Spleen (tissue), 11 donors: Measurements from ENCODE around the gene MRPS18A. TPM values are rescaled to one million over a fixed set of nuclear protein-coding genes. Genes with fewer than 3 reads are reported as not detected.

Source experiments
- DNase-seq: peaks from one replicate; pipeline ENCODE4 v3.0.0-alpha.2; 2020
- H3K27ac ChIP-seq, 8 donors: fragments of 200-600 bp; sonication (generic) in 7 of 8; 1 replicate in 4 of 8; 2 replicates in 4 of 8; pipeline versions ENCODE4 v1.5.0 to v1.8.0; 2016 to 2021; ENCODE audit warnings: inconsistent platforms in 4 of 8, mild to moderate bottlenecking in 4 of 8, moderate library complexity in 1 of 8
- H3K27me3 ChIP-seq, 7 donors: fragments of 200-600 bp; sonication (generic) in 6 of 7; replicated peaks in 1 of 7; 1 replicate in 4 of 7; 2 replicates in 3 of 7; pipeline versions ENCODE4 v1.5.0 to v1.8.0; 2016 to 2021; ENCODE audit warnings: inconsistent platforms in 3 of 7, mild to moderate bottlenecking in 1 of 7
- H3K36me3 ChIP-seq, 6 donors: fragments of 200-600 bp; sonication (generic) in 5 of 6; 1 replicate in 4 of 6; 2 replicates in 2 of 6; pipeline versions ENCODE4 v1.5.0 to v1.8.0; 2016 to 2021; ENCODE audit warnings: inconsistent platforms in 2 of 6
- H3K4me1 ChIP-seq, 6 donors: fragments of 200-600 bp; sonication (generic) in 5 of 6; 1 replicate in 3 of 6; 2 replicates in 3 of 6; pipeline versions ENCODE4 v1.5.0 to v1.8.0; 2016 to 2021; ENCODE audit warnings: inconsistent platforms in 3 of 6
- H3K4me3 ChIP-seq, 8 donors: fragments of 200-600 bp; sonication (generic) in 7 of 8; 1 replicate in 4 of 8; 2 replicates in 4 of 8; pipeline versions ENCODE4 v1.5.0 to v1.8.0; 2016 to 2021; ENCODE audit warnings: inconsistent platforms in 4 of 8, mild to moderate bottlenecking in 4 of 8, moderate library complexity in 2 of 8
- H3K9me3 ChIP-seq, 8 donors: fragments of 200-600 bp; sonication (generic) in 7 of 8; 1 replicate in 4 of 8; 2 replicates in 4 of 8; pipeline versions ENCODE4 v1.5.0 to v1.8.0; 2016 to 2021; ENCODE audit warnings: inconsistent platforms in 4 of 8
- CTCF ChIP-seq, 11 experiments: fragments of 200-600 bp in 7 of 11; fragments of 450-650 bp in 4 of 11; sonication (generic) in 4 of 11; IDR thresholded peaks in 8 of 11; conservative IDR thresholded peaks in 3 of 11; 1 replicate in 7 of 11; 2 replicates in 4 of 11; pipeline versions ENCODE4 v1.4.0 to v1.8.0; 2016 to 2021; ENCODE audit warnings: antibody characterized with exemption in 11 of 11, inconsistent platforms in 4 of 11, mild to moderate bottlenecking in 1 of 11
- POLR2A ChIP-seq, 3 donors: fragments of 450-650 bp; IDR thresholded peaks; one replicate each; pipeline ENCODE4 v1.5.1; 2017; ENCODE audit warnings: antibody characterized with exemption in 3 of 3, mild to moderate bottlenecking in 1 of 3
- POLR2AphosphoS5 ChIP-seq, 3 donors: sonication (generic); formaldehyde crosslinking; IDR thresholded peaks; one replicate each; pipeline ENCODE4 v1.5.1; 2017; ENCODE audit warnings: antibody characterized with exemption in 3 of 3
- WGBS, 5 donors: extraction: QIAGEN DNeasy Blood & Tissue Kit in 3 of 5; methylation state at CpG; one replicate each; pipeline versions ENCODE4 v1.1.5 to v1.1.7; 2013 to 2018; 5-methylcytosine and 5-hydroxymethylcytosine counted together
- intact Hi-C: fragments of 100-400 bp; cut with DNase I; formaldehyde crosslinking; loops from one replicate; pipeline ENCODE4 v1.15.0; 2023; ENCODE audit warnings: low total_unique reads
- polyA plus RNA-seq, 3 donors: library from polyadenylated mRNA; stranded (reverse); fragments of 200-250 nt; gene quantifications; one replicate each; pipeline ENCODE4 v1.2.1, GENCODE V29; 2013
- total RNA-seq, 7 donors: library from RNA; depleted of rRNA in 3 of 7; stranded (reverse); fragments of >200 nt in 3 of 7; fragmentation: NEBNext Ultra II Directional in 4 of 7; extraction: Animal tissue kit (Norgen Biotek cat#: 25700) in 4 of 7; gene quantifications; one replicate each; pipeline versions ENCODE4 v1.1.0 to v1.2.1, GENCODE V29; 2016 to 2021
- donor health status: healthy with polysubstance abuse.
- donor health status: DM: no; HTN: no; CAD: no; lungs with moderate emphysema.
- donor health status: DM: no; HTN: no; CAD: no.
- donor health status: Bipolar disorder and iron deficiency.
- donor health status: healthy.
- donor health status: DM: no; HTN: no; CAD: no.
- donor health status: DM: yes; HTN: yes; CAD: no.

Gene MRPS18A
- total and polyA plus RNA-seq, 10 donors: 28.0 to 48.6 (median 31.5) TPM

DNA sequence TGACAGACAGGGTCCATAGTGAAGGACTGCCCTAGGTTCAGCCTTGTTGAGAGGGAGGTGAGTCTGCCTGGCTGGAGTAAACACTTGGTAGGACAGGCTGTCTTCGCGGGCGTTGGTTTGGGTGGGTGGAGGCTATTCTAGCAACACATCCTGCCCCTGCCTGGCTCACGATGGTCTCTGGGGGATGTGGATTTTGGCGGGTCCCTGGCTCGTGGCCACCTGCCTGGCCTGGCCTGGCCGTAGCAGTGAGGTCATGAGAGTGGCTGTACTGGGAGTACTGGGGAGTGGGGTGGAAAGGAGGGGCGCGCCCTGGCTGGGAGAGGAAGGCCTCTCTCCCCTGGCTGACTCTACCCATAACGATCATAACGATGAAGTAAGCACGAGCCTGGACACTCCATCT is 30.2 kb upstream of the MRPS18A start:
- H3K36me3 ChIP-seq: no peaks in the 10 kb centered on the region
- intact Hi-C loops: no loop called here
- H3K27me3 ChIP-seq: peaks cover 0 to 14% (median 0%) of the 10 kb centered on the region in 7 donors
- WGBS, 5 donors: 70 to 94% (median 84%) methylated on average over 3 to 12 of the region's 12 CpGs
- no peaks in the 10 kb centered on the region for H3K9me3 ChIP-seq
- H3K4me1 ChIP-seq: peaks cover 0 to 37% (median 27%) of the 10 kb centered on the region in 6 donors
- H3K27ac ChIP-seq: peak overlapping the region in 2 of 8 donors; percentile 13 to 14
- no peak for TF ChIP-seq POLR2AphosphoS5 (IDR thresholded peaks at IDR 0.05)
- no peak for TF ChIP-seq POLR2A (IDR thresholded peaks at IDR 0.05)
- TF ChIP-seq CTCF (IDR thresholded peaks at IDR 0.05 in 8 of 11, conservative IDR thresholded peaks at IDR 0.05 in 3 of 11): no peak
- no peak overlapping the region for H3K4me3 ChIP-seq
- DNase-seq: no peak

- H3K36me3 ChIP-seq: no peaks in the 10 kb centered on the region
- intact Hi-C loops: no loop called here
- peaks cover 0 to 41% (median 27%) of the 10 kb centered on the region in 6 donors for H3K4me1 ChIP-seq
- H3K27me3 ChIP-seq: peaks cover 0 to 14% (median 0%) of the 10 kb centered on the region in 7 donors
- no peak for DNase-seq
- no peaks in the 10 kb centered on the region for H3K9me3 ChIP-seq
- H3K27ac ChIP-seq: peak overlapping the region in 3 of 8 donors; percentile 65 to 79 (median 73)
- TF ChIP-seq CTCF (IDR thresholded peaks at IDR 0.05 in 8 of 11, conservative IDR thresholded peaks at IDR 0.05 in 3 of 11): no peak
- no peak for TF ChIP-seq POLR2AphosphoS5 (IDR thresholded peaks at IDR 0.05)
- no peak for TF ChIP-seq POLR2A (IDR thresholded peaks at IDR 0.05)
- 85 to 92% (median 89%) methylated on average over 8 of the region's 8 CpGs for WGBS, 5 donors
- no peak overlapping the region for H3K4me3 ChIP-seq
These were observed 29.8 kb upstream of the MRPS18A start for GRCh38 chr6:43717389-43717788.

- no peak for DNase-seq
- 48 to 62% (median 57%) methylated on average over 7 to 9 of the region's 9 CpGs for WGBS, 5 donors
- peaks cover 0 to 41% (median 27%) of the 10 kb centered on the region in 6 donors for H3K4me1 ChIP-seq
These were observed 28.5 kb upstream of the MRPS18A start for GRCh38 chr6:43716099-43716498.

GRCh38 chr6:43715056-43715788 is 27.6 kb upstream of the MRPS18A start:
- Histone ChIP-seq H3K4me3 (peak overlapping the region in 1 of 8 donors; percentile 25), H3K36me3 (no peaks in the 10 kb centered on the region), H3K27ac (peak overlapping the region in 7 of 8 donors; percentile 24 to 79 (median 65)), H3K9me3 (no peaks in the 10 kb centered on the region), H3K4me1 (peaks cover 0 to 41% (median 27%) of the 10 kb centered on the region in 6 donors), H3K27me3 (peaks cover 0 to 12% (median 0%) of the 10 kb centered on the region in 7 donors)
- intact Hi-C loops: no loop called here
- peak; percentile 87 for DNase-seq
- WGBS, 5 donors: 61 to 71% (median 68%) methylated on average over 5 of the region's 5 CpGs
- TF ChIP-seq POLR2AphosphoS5 (IDR thresholded peaks at IDR 0.05) (no peak), POLR2A (IDR thresholded peaks at IDR 0.05) (no peak), CTCF (IDR thresholded peaks at IDR 0.05 in 8 of 11, conservative IDR thresholded peaks at IDR 0.05 in 3 of 11) (no peak)

More at GRCh38 chr6:43716099-43716498, 28.5 kb upstream of the MRPS18A start:
- Histone ChIP-seq H3K27me3 (peaks cover 0 to 14% (median 0%) of the 10 kb centered on the region in 7 donors), H3K9me3 (no peaks in the 10 kb centered on the region), H3K4me3 (no peak overlapping the region), H3K27ac (peak overlapping the region in 7 of 8 donors; percentile 3 to 79 (median 65)), H3K36me3 (no peaks in the 10 kb centered on the region)
- intact Hi-C loops: no loop called here
- TF ChIP-seq POLR2AphosphoS5 (IDR thresholded peaks at IDR 0.05) (peak; percentile 30 to 68 (median 67)), POLR2A (IDR thresholded peaks at IDR 0.05) (no peak)
